GM21576 (cell line): ENCODE measurements around the gene PMEPA1.

ENCODE experiments used
- ATAC-seq: cut with Tn5 transposase; IDR thresholded peaks from one replicate; pipeline ENCODE4 v1.9.1; 2021; ENCODE audit warnings: mild to moderate bottlenecking, moderate library complexity; ENCODE audit not compliant: unreplicated experiment

Gene PMEPA1

GRCh38 chr20:57737349-57737748 lies 27.5 kb upstream of the PMEPA1 start:
- no peak for ATAC-seq

DNA sequence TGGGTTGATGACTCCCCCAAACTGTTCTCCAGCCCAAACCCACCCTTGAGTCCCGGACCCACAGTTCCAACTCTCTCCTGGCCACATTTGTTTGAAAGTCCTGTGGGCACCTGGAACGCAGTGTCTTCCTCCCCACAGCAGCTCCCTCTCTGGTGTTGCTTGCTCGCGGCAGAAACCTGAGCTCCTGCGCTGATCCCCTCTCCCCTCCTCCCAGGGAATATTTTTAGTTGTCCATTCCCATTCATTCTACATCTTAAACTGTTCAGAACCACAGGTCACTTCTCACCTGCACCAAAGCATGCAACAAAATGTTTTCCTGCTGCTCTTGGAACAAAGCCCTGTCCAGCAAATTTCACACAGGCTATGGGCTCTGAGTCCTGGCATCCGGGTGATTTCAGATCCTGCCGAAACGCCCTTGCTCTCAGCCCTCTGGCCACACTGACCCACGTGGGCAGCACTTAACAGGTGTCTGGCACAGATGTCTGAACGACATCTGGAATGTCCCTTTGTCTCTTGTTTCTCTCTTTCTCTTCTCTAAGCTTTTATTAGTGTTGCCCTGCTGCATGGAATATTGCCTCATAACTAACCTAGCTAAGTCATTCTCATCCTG lies 27.0 kb upstream of the PMEPA1 start:
- ATAC-seq = no peak

DNA sequence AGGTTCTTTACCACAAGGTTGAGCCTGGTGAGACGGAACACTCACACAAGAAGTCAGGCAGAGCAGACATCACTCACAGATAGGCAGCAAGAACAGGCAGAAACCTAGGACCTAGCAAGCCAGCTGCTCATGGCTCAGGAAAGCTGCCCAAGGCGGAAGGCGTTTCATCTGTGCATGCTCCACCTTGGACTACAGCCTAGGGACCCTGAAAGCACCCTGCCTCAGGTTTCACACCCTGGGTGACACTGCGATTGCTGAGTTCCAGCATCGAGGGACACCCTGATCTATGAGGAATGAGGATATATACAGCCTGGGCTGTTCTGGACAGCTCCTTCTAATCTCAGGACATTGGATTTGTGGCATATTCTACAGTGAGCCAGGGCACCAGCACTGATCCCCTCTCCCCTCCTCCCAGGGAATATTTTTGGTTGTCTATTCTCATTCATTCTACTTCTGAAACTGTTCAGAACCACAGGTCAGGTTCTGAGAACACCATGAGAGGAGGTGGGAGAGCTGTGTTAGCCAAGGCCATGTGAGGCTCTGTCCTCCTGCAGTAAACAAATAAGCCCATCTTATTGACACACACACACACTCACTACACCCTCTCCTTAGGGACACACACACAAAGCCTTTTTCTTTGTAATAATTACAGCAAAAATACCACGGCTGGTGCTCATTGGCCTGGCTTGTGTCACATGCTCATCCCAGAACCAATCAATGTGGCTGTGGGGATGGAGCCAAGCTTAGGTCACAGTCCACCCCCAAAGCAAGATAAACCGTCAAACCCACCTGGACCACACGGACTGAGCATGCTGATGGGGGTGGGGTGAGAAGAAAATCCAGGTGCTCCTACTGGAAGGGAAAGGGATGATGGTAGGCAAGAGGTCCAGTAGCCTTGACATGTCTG lies 26.3 kb upstream of the PMEPA1 start:
- no peak for ATAC-seq

GRCh38 chr20:57734754-57735153 lies 24.9 kb upstream of the PMEPA1 start:
- no peak for ATAC-seq

DNA sequence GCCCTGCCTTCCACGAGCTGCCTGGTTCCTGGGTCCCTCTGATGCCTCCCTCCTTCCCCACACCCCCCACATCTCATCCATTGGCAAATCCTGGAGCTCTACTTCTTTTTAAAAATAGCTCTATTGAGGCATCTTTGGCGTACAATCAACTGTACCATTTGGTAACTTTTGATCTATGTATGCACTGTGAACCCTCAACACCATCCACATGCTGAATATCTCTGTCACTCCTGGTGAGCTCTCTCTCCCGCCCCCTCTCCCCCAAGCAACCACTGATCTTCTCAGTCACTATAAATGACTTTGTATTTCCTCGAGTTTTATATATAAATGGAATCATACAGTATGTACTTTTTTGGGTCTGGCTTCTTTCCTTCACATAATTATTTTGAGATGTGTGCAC lies 22.4 kb upstream of the PMEPA1 start:
- no peak for ATAC-seq

DNA sequence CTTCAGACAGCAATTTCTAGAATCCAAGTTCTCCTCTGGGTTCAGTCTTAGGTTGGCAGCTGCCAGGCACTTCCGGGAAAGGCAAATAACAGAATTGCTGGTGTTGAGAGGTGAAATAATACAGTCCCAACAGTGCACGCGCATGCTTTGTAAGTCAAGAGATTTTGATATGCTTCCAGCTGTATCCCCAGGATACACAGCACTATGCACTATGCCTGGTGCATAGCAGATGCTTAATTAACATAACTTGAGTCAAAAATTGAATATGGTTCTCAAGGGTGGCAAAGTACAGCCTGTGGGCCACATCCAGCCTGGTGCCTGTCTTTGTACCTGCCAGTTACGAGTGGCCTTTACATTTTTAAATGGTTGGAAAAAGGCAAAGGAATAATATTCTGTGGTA lies 18.9 kb upstream of the PMEPA1 start:
- ATAC-seq = no peak

- ATAC-seq = no peak
Observed at GRCh38 chr20:57727863-57728262, 18.0 kb upstream of the PMEPA1 start.

GRCh38 chr20:57725636-57726035 lies 15.8 kb upstream of the PMEPA1 start:
- ATAC-seq = no peak

DNA sequence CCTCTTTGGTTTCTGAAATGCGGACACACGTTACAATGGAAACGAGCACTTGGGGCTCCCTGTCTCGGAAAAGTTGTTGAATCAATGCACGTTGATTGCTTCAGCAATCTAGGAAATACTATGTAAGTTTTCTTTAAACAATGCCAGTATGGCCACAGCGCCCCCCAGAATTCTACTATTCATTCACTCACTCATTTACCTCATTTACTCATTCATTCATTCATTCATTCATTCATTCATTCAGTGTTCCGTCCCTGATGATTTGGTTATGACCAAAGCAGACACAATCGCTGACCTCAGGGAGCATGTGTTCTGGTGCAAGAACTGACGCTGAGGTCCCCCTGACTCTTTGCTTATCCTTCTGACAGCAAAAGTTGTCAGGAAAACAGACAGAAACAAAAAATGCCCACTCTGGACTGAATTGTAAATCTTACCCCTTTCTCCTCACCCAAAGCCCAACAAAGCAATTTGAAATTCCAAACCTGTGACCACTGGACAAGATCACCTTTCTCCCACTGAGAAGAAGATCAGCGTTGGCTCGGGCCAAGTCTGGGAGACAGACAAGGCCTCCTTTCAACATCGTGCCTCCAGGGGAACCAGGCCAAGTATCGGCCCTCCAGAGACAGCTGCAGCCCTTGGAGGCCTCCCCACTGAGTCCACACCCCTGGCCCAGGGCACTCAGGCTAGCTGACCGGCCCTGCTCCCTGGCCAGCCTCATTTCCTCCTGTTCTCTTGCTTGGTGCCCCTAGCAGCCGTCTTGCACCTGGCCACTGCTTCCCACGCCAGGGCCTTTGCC lies 15.0 kb upstream of the PMEPA1 start:
- no peak for ATAC-seq

DNA sequence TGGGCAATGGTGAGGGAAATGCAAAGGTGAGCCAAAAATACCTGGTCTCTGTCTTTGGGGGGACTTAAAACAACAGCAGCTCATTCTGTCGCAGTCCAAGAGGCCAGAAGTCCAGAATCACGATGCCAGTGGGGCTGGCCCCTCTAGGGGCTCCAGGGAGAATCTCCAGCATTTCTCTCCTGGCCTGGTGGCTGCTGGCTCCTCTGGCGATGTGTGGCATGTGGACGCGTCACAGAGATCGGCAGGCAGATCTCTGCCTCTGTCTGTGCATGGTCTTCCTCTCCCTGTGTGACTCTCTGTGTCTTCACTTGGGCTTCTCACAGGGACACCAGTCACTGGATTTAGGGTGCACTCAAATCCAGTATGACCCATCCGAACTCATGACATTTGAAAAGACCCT lies 14.0 kb upstream of the PMEPA1 start:
- no peak for ATAC-seq

- no peak for ATAC-seq
Observed at GRCh38 chr20:57719951-57720350, 10.1 kb upstream of the PMEPA1 start.

GRCh38 chr20:57718490-57719009 lies 8.7 kb upstream of the PMEPA1 start:
- peak; percentile 89 for ATAC-seq

DNA sequence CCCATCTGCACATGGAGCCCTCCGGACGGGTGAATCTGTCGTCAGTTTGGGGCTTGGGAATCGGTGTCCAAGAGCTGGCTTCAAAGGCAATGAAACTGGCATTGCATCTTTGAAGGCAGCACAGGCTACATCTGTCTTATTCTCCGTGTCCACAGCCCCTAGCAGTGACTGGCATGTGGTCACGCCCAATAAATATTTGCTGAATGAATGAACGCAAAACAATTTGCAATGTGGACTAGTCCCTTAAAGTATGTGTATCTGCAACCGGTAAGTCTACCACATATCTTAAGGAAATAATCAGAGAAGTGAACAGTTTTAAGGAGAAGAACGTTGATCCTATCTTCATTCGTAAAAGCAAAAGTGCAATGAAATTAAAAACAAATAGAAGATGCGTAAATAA lies 8.0 kb upstream of the PMEPA1 start:
- ATAC-seq = no peak

DNA sequence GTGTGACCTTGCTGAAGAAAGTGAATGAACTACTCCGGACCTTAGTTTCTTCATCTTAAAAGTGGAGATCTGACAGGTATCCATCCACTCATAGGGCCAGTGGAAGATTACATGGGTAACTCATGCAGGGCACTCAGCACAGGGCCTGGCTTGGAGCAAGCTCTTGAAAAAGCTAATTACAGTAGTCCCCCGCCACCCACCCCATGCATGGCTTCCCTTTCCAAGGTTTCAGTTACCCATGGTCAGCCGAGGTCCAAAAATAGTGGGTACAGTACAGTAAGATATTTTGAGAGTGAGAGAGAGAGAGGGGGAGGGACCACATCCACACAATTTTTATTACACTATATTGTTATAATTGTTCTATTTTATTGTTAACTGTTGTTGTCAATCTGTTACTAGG lies 7.1 kb upstream of the PMEPA1 start:
- ATAC-seq = no peak

GRCh38 chr20:57716202-57716601 lies 6.4 kb upstream of the PMEPA1 start:
- ATAC-seq = no peak

GRCh38 chr20:57715268-57715904 lies 5.6 kb upstream of the PMEPA1 start:
- ATAC-seq = no peak

DNA sequence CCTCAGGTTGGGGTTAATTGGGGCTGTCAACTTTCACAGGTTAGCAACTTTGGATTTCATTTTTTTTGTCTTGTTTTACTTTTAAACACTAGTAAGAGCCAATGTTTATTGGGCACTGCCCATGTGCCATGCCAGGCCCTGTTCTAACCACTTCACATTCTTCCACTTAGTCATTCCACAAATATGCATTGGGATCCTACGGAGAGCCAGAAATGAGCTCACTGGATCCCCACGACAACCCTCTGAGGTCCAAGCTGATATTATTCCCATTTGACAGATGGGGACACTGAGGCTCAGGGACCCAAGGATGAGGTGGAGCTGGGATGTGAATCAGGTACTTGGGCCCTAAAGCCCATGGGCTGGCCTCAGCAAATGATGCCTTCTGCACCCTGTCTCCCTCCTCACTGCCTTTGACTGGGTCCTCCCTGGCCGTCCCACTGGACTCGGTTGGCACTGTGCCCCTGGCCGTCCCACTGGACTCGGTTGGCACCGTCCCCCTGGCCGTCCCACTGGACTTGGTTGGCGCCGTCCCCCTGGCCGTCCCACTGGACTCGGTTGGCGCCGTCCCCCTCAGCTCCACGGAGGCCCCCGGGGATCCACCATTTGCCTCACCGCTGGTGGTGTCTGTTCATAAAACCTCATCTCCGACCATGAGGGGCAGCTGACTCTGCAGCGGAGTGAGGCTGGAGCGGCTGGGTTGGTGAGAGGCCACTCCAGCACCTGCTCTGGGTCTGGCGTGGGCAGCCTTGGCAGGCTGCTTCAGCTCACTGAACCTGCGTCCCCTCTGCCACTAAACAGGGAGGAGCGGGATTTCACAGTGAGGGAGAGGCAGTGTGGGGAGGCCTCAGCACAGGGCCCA lies 4.8 kb upstream of the PMEPA1 start:
- ATAC-seq = no peak

GRCh38 chr20:57713951-57714350 lies 4.1 kb upstream of the PMEPA1 start:
- ATAC-seq = no peak

- ATAC-seq = no peak
Observed at GRCh38 chr20:57713505-57713903, 3.7 kb upstream of the PMEPA1 start.
